Muscle layer of duodenum (tissue), 2 donors: Measurements from ENCODE around the gene OSBPL10.

ENCODE experiments used
- H3K27ac ChIP-seq: one replicate; pipeline ENCODE4 v1.7.0; 2013; ENCODE audit warnings: mild to moderate bottlenecking, low read length
- H3K27me3 ChIP-seq: one replicate; pipeline ENCODE4 v1.7.0; 2013; ENCODE audit warnings: low read depth, mild to moderate bottlenecking, control low read depth, low read length
- H3K36me3 ChIP-seq, 2 donors: one replicate each; pipeline ENCODE4 v1.7.0; 2013; ENCODE audit warnings: low read length in 2 of 2, control low read depth in 1 of 2, mild to moderate bottlenecking in 1 of 2; ENCODE audit not compliant: insufficient read depth in 2 of 2, control insufficient read depth in 1 of 2
- H3K4me1 ChIP-seq, 2 donors: one replicate each; pipeline ENCODE4 v1.7.0; 2013; ENCODE audit warnings: low read length in 2 of 2, mild to moderate bottlenecking in 2 of 2, control low read depth in 1 of 2, moderate library complexity in 1 of 2; ENCODE audit not compliant: insufficient read depth in 2 of 2, control insufficient read depth in 1 of 2
- H3K4me3 ChIP-seq, 2 donors: one replicate each; pipeline ENCODE4 v1.7.0; 2013; ENCODE audit warnings: low read length in 2 of 2, low read depth in 1 of 2, mild to moderate bottlenecking in 1 of 2
- H3K9me3 ChIP-seq, 2 donors: one replicate each; pipeline ENCODE4 v1.7.0; 2013; ENCODE audit warnings: low read length in 2 of 2, control low read depth in 1 of 2, mild to moderate bottlenecking in 1 of 2; ENCODE audit not compliant: control insufficient read depth in 1 of 2
- donor health status: healthy.

Gene OSBPL10

DNA sequence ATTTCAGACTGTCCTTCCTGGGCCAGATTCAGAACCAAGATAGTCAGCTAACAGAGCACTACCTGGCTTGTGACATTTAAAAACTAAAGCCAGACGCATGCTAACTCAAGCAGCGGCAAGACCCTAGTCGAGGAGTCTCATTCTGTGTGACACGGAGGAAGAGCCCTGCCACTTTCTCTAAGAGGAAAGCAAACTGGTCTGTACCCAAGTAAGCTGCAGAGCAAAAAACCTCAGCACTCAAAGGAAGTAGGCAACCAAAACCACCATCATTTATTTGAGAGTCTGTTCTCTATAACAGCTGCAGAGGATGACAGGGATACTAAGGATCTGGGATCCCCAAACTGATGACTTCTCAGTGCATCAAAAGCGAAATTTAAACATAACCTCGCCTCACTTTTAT is 152.1 kb downstream of the OSBPL10 start:
- H3K27me3 ChIP-seq, result no peaks in the 10 kb centered on the region
- no peak overlapping the region for H3K4me3 ChIP-seq
- H3K9me3 ChIP-seq, result no peaks in the 10 kb centered on the region
- no peaks in the 10 kb centered on the region for H3K4me1 ChIP-seq
- no peak overlapping the region for H3K27ac ChIP-seq
- H3K36me3 ChIP-seq, result no peaks in the 10 kb centered on the region

DNA sequence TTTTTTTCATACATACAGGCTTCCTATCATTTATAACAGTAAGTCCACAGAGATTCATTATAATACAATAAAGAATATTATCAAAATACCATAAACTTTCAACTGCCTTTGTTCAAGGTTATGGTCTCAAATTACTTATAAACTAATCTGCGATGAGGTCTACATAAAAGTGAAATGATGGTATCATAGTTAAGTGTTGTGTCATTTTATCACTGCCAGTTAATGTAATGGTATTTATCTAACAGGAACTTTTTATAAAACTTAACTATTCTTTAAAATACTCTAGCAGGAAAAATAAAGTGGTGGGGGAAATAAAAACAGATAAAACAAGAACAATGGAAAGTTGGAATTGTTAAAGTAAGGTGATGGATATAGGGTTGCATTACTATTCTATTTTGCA is 153.1 kb downstream of the OSBPL10 start:
- no peaks in the 10 kb centered on the region for H3K27me3 ChIP-seq
- no peak overlapping the region for H3K4me3 ChIP-seq
- no peaks in the 10 kb centered on the region for H3K36me3 ChIP-seq
- H3K4me1 ChIP-seq, result no peaks in the 10 kb centered on the region
- no peaks in the 10 kb centered on the region for H3K9me3 ChIP-seq
- H3K27ac ChIP-seq, result no peak overlapping the region

GRCh38 chr3:31823184-31823583 is 157.9 kb downstream of the OSBPL10 start:
- H3K4me3 ChIP-seq, result no peak overlapping the region
- H3K27me3 ChIP-seq, result no peaks in the 10 kb centered on the region
- H3K36me3 ChIP-seq, result no peaks in the 10 kb centered on the region
- H3K27ac ChIP-seq, result no peak overlapping the region
- H3K4me1 ChIP-seq, result no peaks in the 10 kb centered on the region
- H3K9me3 ChIP-seq, result no peaks in the 10 kb centered on the region

GRCh38 chr3:31821118-31821517 is 159.9 kb downstream of the OSBPL10 start:
- Histone ChIP-seq H3K9me3 (no peaks in the 10 kb centered on the region), H3K4me3 (no peak overlapping the region), H3K27me3 (no peaks in the 10 kb centered on the region), H3K4me1 (no peaks in the 10 kb centered on the region), H3K36me3 (no peaks in the 10 kb centered on the region), H3K27ac (no peak overlapping the region)

DNA sequence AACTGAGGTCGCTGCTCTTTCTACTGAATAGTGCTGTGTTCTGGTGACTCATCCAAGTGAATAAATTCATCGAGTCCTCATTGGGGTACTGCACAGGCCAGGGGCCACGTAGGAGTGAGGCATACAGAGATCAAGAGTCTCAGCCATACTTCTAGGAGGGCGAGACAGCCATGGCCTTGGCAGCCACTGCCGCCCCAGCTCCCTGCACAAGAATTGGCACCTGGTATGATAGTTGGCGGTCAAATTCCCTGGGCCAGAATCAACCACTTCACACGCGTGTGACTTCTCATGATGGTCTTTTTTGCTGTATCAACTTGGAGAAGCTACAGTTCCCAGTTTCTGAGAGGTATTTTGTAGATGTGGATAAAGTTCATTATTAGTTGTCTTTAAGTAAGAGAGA is 161.6 kb downstream of the OSBPL10 start:
- H3K4me3 ChIP-seq, result no peak overlapping the region
- H3K36me3 ChIP-seq, result no peaks in the 10 kb centered on the region
- no peaks in the 10 kb centered on the region for H3K27me3 ChIP-seq

GRCh38 chr3:31817411-31817966 is 163.6 kb downstream of the OSBPL10 start:
- Histone ChIP-seq H3K27ac (no peak overlapping the region), H3K9me3 (no peaks in the 10 kb centered on the region), H3K4me1 (no peaks in the 10 kb centered on the region), H3K36me3 (no peaks in the 10 kb centered on the region), H3K4me3 (no peak overlapping the region), H3K27me3 (no peaks in the 10 kb centered on the region)

More for the DNA sequence above, 161.6 kb downstream of the OSBPL10 start:
- Histone ChIP-seq H3K9me3 (no peaks in the 10 kb centered on the region), H3K4me1 (no peaks in the 10 kb centered on the region), H3K27ac (no peak overlapping the region)

- H3K4me1 ChIP-seq, result no peaks in the 10 kb centered on the region
- no peaks in the 10 kb centered on the region for H3K27me3 ChIP-seq
- no peaks in the 10 kb centered on the region for H3K9me3 ChIP-seq
- H3K4me3 ChIP-seq, result no peak overlapping the region
- H3K36me3 ChIP-seq, result no peaks in the 10 kb centered on the region
- no peak overlapping the region for H3K27ac ChIP-seq
These were observed 165.2 kb downstream of the OSBPL10 start for GRCh38 chr3:31815631-31816440.

- Histone ChIP-seq H3K9me3 (no peaks in the 10 kb centered on the region), H3K4me3 (no peak overlapping the region), H3K27me3 (no peaks in the 10 kb centered on the region), H3K27ac (no peak overlapping the region), H3K4me1 (no peaks in the 10 kb centered on the region), H3K36me3 (no peaks in the 10 kb centered on the region)
These were observed 166.1 kb downstream of the OSBPL10 start for GRCh38 chr3:31815006-31815405.

- H3K36me3 ChIP-seq, result no peaks in the 10 kb centered on the region
- no peaks in the 10 kb centered on the region for H3K9me3 ChIP-seq
- no peak overlapping the region for H3K27ac ChIP-seq
- H3K27me3 ChIP-seq, result no peaks in the 10 kb centered on the region
- H3K4me3 ChIP-seq, result no peak overlapping the region
- H3K4me1 ChIP-seq, result no peaks in the 10 kb centered on the region
These were observed 167.4 kb downstream of the OSBPL10 start for GRCh38 chr3:31813686-31814085.

DNA sequence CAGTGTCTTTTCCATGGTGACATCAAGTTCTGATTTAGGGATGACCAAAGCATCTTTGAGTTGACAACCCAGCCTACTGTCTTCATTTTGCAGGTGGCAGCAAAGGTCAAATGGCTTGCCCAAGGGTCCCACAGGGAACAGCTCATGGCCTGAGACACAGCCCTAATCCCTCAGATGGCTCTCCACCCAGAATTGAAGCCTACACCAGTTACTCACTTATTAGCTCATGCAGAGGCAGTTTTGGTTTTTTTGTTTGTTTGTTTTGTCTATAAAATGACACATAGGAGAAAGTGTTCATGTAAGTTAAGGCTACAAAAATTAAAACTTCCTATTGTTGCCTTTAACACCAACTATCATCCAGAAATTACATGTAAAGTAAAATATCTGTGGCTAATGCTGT is 167.9 kb downstream of the OSBPL10 start:
- no peaks in the 10 kb centered on the region for H3K36me3 ChIP-seq
- no peaks in the 10 kb centered on the region for H3K27me3 ChIP-seq
- H3K4me1 ChIP-seq, result no peaks in the 10 kb centered on the region
- H3K9me3 ChIP-seq, result no peaks in the 10 kb centered on the region
- H3K4me3 ChIP-seq, result no peak overlapping the region
- no peak overlapping the region for H3K27ac ChIP-seq

DNA sequence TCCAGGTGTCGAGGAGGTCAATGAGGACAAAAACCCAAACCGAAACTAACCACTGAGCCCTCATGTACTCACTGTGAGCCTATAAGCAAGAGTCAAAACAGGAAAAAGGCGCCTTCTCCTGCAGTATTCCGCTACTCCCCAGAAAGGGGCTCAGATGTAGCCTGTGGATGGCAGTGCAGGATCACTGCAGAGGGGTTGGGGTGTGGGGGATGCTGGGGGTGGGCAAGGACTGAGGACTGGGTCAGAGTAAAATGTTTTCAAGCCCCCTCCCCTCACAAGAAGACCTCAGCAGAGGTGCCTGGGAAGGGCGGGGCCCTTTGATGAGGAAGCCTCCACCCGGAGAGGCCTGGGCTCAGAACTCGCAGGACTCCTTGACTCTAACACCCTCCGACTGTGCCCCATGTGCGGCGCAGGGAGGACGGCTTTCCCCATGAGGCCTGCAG is 170.1 kb downstream of the OSBPL10 start:
- no peaks in the 10 kb centered on the region for H3K27me3 ChIP-seq
- no peak overlapping the region for H3K4me3 ChIP-seq
- H3K36me3 ChIP-seq, result no peaks in the 10 kb centered on the region
- no peaks in the 10 kb centered on the region for H3K9me3 ChIP-seq
- H3K27ac ChIP-seq, result no peak overlapping the region
- H3K4me1 ChIP-seq, result no peaks in the 10 kb centered on the region
